Fibroblast of skin of right quadriceps (primary cell): ENCODE results near the gene TDRD7.

Experiments
- DNase-seq: peaks from one replicate; pipeline ENCODE4 v3.0.0-alpha.2; 2013

Gene TDRD7

DNA sequence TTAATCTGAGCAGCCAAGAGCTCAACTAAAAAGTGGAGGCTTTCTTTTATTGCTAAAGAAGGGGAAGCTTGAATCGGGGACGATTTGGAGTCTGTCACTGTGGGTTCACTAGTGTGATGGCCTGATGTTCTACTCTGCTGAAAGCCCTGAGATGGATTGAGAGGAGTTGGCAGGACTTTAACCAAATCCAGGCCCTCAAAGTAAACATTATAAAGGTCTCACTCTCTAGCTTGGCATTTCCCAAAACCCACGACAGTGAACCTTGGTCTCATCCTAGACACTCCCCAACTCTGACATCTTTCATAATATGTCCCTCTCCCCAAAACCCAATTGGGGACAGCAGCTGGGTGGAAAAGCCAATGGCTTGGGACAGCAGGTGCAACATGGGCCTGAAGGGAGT lies 122.3 kb downstream of the TDRD7 start:
- DNase-seq: no peak

DNA sequence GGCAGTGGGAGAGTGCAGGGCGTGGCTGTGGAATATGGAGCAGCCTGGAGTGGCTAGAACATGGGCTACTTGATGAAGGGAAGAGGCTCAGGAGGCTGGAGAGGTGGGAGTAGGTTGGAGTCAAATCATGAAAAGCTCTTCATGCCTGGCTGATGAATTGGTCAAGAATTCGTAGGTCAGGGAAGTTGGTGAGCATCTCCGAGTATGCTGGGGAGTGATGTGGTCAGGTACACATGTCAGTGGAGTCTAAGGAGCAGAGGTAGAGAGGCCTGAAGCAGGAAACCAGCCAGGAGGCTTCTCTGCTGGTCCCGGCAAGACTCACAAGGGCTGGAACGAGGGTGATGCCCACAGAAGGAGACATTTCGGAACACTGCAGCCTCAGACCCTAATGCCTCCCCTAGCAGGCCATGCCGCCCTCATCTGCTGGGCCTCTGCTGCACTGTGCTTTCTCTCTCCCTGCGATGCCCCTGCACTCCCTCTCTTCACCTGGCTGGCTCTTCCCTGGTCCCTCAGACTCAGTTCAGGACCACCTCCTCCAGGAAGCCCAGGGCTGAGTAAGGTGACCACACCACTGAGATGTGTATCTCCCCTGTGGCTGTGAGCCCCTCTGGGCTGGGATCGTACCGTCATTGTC lies 123.2 kb downstream of the TDRD7 start:
- no peak for DNase-seq

DNA sequence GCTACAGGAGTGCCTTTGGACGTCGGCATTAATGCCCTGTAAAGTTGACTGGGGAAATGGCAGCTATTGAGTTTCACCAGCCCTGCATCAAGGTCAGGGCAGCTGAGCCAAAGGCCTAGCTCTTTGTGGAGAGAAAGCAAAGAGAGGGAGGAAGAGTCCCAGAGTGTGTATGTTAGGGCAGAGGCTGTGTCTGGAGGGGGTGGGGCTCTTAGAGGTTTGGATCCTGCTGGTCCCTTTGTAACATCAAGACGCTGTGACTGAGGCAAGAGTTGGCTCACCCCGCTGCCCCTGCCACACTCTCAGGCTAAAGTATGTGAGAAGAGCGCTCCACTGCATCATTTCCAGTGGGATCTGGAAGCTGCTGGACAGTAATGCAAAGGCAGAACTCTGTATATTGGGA lies 123.9 kb downstream of the TDRD7 start:
- DNase-seq: no peak

DNA sequence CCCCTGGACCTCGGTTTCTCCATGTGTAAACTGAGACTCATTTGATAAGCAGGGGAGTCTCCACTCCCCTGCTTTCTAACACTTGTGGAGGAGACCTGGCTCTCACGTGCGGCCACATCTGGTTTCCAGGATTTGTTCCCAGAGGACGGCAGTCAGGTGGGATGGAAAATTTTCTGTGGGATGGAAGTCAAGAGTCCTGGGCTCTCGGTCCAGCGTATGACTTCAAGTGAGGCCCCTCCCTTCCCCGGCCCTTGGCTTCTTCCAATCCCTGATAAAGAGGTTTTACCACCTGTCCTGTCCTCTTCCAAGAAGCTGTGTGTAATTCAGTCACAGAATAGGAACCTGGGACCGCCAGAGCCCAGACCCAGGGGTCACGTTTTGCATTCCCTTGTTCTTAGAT lies 124.6 kb downstream of the TDRD7 start:
- DNase-seq: no peak

DNA sequence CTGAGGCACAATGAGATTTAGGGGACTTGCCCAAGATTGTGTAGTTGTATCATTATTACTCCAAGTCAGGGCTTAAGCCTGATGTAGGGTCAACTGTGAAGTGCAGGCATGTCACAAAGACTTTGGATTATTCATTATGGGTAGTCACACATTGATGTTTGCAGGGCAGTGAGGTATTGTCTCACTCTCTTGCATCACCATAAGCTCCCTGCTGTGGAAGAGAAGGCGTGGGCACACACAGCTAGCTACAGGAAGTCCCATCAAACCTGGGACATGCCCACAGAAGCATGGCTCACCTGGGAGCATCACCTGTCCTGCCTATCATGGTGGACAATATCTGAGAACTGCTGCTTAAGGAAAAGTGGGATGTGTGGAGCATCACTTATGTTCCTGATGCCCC lies 131.7 kb downstream of the TDRD7 start:
- no peak for DNase-seq

DNA sequence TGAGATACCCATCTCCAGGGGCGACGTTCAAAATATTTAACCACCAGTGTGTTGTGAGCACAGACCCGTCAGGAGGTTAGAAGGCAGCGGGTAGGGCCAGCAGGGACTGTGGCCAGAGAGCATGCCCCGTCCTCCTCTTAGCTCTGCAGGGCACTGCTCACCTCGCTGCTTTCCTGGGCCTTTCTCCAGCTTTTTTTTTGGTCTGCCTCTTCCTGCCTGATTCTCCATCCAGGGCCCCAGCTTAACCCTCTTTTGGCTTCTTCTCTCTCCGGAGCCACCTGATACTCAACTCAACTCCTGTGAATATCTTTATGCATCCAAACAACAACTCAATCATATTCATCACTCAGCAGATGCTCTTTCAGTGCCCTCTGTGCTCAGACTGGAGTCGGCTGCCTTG lies 133.6 kb downstream of the TDRD7 start:
- DNase-seq: no peak
